Liver (tissue), 3 donors: ENCODE data around the gene UBAP1.
"Not testable (repeated sequence)": the region's sequence is repeated elsewhere in the genome, so short reads cannot be mapped to it uniquely, and the experiment has no call there.

Source experiments
- CTCF ChIP-seq: fragments of 150-350 bp; IDR thresholded peaks from 2 replicates; pipeline ENCODE4 v1.5.1; 2017; ENCODE audit warnings: improper control_type of control experiment, low read depth, low read length; ENCODE audit not compliant: missing input control
- FOXA1 ChIP-seq: IDR thresholded peaks from 2 replicates; pipeline ENCODE4 v1.6.1; 2016; ENCODE audit warnings: antibody characterized with exemption
- GABPA ChIP-seq, 2 donors: IDR thresholded peaks in 1 of 2; conservative IDR thresholded peaks in 1 of 2; 2 replicates each; pipeline ENCODE4 v1.6.1; 2016; ENCODE audit warnings: antibody characterized with exemption in 2 of 2, mild to moderate bottlenecking in 1 of 2, moderate library complexity in 1 of 2
- HNF4A ChIP-seq, 2 donors: conservative IDR thresholded peaks; 2 replicates each; pipeline ENCODE4 v1.6.1; 2016; ENCODE audit warnings: antibody characterized with exemption in 2 of 2, mild to moderate bottlenecking in 2 of 2
- HNF4G ChIP-seq: IDR thresholded peaks from 2 replicates; pipeline ENCODE4 v1.6.1; 2016; ENCODE audit warnings: antibody characterized with exemption
- MAX ChIP-seq: IDR thresholded peaks from 2 replicates; pipeline ENCODE4 v1.6.1; 2016; ENCODE audit warnings: antibody characterized with exemption
- RAD21 ChIP-seq, 2 donors: IDR thresholded peaks; 2 replicates each; pipeline ENCODE4 v1.6.1; 2016; ENCODE audit warnings: antibody characterized with exemption in 2 of 2, mild to moderate bottlenecking in 2 of 2
- SP1 ChIP-seq: IDR thresholded peaks from 2 replicates; pipeline ENCODE4 v1.6.1; 2018; ENCODE audit warnings: antibody characterized with exemption, mild to moderate bottlenecking
- TF ChIP-seq, protein P1 (sequence below): IDR thresholded peaks from 2 replicates; pipeline ENCODE4 v1.6.1; 2016; ENCODE audit warnings: antibody characterized with exemption
- TF ChIP-seq, protein P2 (sequence below): IDR thresholded peaks from 2 replicates; pipeline ENCODE4 v1.6.1; 2016; ENCODE audit warnings: antibody characterized with exemption, mild to moderate bottlenecking
- TF ChIP-seq, protein P3 (sequence below): IDR thresholded peaks from 2 replicates; pipeline ENCODE4 v1.6.1; 2016; ENCODE audit warnings: antibody characterized with exemption
- donor health status: healthy.
- donor health status: healthy.

GRCh38 chr9:34273588-34273987 lies 94.7 kb downstream of the UBAP1 start:
- not testable (repeated sequence) for TF ChIP-seq RAD21 (IDR thresholded peaks at IDR 0.05); GABPA (IDR thresholded peaks at IDR 0.05 in 1 of 2, conservative IDR thresholded peaks at IDR 0.05 in 1 of 2); CTCF; HNF4G; HNF4A (conservative IDR thresholded peaks at IDR 0.05); MAX; FOXA1; SP1
- TF ChIP-seq, protein P1, sequence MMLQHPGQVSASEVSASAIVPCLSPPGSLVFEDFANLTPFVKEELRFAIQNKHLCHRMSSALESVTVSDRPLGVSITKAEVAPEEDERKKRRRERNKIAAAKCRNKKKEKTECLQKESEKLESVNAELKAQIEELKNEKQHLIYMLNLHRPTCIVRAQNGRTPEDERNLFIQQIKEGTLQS: not testable (repeated sequence)
- TF ChIP-seq, protein P2, sequence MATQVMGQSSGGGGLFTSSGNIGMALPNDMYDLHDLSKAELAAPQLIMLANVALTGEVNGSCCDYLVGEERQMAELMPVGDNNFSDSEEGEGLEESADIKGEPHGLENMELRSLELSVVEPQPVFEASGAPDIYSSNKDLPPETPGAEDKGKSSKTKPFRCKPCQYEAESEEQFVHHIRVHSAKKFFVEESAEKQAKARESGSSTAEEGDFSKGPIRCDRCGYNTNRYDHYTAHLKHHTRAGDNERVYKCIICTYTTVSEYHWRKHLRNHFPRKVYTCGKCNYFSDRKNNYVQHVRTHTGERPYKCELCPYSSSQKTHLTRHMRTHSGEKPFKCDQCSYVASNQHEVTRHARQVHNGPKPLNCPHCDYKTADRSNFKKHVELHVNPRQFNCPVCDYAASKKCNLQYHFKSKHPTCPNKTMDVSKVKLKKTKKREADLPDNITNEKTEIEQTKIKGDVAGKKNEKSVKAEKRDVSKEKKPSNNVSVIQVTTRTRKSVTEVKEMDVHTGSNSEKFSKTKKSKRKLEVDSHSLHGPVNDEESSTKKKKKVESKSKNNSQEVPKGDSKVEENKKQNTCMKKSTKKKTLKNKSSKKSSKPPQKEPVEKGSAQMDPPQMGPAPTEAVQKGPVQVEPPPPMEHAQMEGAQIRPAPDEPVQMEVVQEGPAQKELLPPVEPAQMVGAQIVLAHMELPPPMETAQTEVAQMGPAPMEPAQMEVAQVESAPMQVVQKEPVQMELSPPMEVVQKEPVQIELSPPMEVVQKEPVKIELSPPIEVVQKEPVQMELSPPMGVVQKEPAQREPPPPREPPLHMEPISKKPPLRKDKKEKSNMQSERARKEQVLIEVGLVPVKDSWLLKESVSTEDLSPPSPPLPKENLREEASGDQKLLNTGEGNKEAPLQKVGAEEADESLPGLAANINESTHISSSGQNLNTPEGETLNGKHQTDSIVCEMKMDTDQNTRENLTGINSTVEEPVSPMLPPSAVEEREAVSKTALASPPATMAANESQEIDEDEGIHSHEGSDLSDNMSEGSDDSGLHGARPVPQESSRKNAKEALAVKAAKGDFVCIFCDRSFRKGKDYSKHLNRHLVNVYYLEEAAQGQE: not testable (repeated sequence)
- TF ChIP-seq, protein P3, sequence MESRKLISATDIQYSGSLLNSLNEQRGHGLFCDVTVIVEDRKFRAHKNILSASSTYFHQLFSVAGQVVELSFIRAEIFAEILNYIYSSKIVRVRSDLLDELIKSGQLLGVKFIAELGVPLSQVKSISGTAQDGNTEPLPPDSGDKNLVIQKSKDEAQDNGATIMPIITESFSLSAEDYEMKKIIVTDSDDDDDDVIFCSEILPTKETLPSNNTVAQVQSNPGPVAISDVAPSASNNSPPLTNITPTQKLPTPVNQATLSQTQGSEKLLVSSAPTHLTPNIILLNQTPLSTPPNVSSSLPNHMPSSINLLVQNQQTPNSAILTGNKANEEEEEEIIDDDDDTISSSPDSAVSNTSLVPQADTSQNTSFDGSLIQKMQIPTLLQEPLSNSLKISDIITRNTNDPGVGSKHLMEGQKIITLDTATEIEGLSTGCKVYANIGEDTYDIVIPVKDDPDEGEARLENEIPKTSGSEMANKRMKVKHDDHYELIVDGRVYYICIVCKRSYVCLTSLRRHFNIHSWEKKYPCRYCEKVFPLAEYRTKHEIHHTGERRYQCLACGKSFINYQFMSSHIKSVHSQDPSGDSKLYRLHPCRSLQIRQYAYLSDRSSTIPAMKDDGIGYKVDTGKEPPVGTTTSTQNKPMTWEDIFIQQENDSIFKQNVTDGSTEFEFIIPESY: not testable (repeated sequence)
